OCI-LY3 (cell line): Measurements from ENCODE around the gene PYGB.

Source experiments
- EZH2phosphoT487 ChIP-seq: fragments of 200-600 bp; shearing (Covaris generic); IDR thresholded peaks from 2 replicates; pipeline ENCODE4 v1.6.1; 2018; ENCODE audit warnings: antibody characterized with exemption, mixed run types, low read depth
- TF ChIP-seq, protein P1 (sequence below): fragments of 200-600, 300-600 bp; sonication (generic); IDR thresholded peaks from 2 replicates; pipeline ENCODE4 v1.5.1; 2014; ENCODE audit warnings: antibody characterized with exemption, low read length, low read depth

GRCh38 chr20:25324412-25324811 lies 76.5 kb downstream of the PYGB start:
- TF ChIP-seq, protein P1, sequence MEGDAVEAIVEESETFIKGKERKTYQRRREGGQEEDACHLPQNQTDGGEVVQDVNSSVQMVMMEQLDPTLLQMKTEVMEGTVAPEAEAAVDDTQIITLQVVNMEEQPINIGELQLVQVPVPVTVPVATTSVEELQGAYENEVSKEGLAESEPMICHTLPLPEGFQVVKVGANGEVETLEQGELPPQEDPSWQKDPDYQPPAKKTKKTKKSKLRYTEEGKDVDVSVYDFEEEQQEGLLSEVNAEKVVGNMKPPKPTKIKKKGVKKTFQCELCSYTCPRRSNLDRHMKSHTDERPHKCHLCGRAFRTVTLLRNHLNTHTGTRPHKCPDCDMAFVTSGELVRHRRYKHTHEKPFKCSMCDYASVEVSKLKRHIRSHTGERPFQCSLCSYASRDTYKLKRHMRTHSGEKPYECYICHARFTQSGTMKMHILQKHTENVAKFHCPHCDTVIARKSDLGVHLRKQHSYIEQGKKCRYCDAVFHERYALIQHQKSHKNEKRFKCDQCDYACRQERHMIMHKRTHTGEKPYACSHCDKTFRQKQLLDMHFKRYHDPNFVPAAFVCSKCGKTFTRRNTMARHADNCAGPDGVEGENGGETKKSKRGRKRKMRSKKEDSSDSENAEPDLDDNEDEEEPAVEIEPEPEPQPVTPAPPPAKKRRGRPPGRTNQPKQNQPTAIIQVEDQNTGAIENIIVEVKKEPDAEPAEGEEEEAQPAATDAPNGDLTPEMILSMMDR, result no peak
- TF ChIP-seq EZH2phosphoT487, result no peak
